Neural cell (in vitro differentiated cells): ENCODE results near the gene UBASH3A. TPM values are rescaled to one million over a fixed set of nuclear protein-coding genes. Genes with fewer than 3 reads are reported as not detected.

Experiments
- H2AFZ ChIP-seq: fragments of 200-600, 300-800 bp; sonication (generic), shearing (Covaris generic); 2 replicates; pipeline ENCODE4 v1.6.0; 2014; ENCODE audit warnings: low read depth, mild to moderate bottlenecking, antibody characterized with exemption, low read length, moderate library complexity
- H3F3A ChIP-seq: fragments of 200-600 bp; shearing (Covaris generic); 2 replicates; pipeline ENCODE4 v1.6.1; 2016; ENCODE audit warnings: mild to moderate bottlenecking, moderate library complexity, mixed read lengths, antibody characterized with exemption, low read length; ENCODE audit not compliant: insufficient read depth, poor library complexity, severe bottlenecking
- H3K27ac ChIP-seq: fragments of 200-600, 300-800 bp; sonication (generic), shearing (Covaris generic); 2 replicates; pipeline ENCODE4 v1.5.1; 2014; ENCODE audit warnings: mild to moderate bottlenecking, low read length, moderate library complexity
- H3K27me3 ChIP-seq: fragments of 300-800, 200-600 bp; sonication (generic), shearing (Covaris generic); 2 replicates; pipeline ENCODE4 v1.6.0; 2014; ENCODE audit warnings: mild to moderate bottlenecking, low read depth, low read length, moderate library complexity; ENCODE audit not compliant: insufficient read depth
- H3K36me3 ChIP-seq: fragments of 300-800, 200-600 bp; sonication (generic), shearing (Covaris generic); 2 replicates; pipeline ENCODE4 v1.5.1; 2014; ENCODE audit warnings: mild to moderate bottlenecking, antibody characterized with exemption, low read length, moderate library complexity; ENCODE audit not compliant: insufficient read depth
- H3K4me2 ChIP-seq: fragments of 300-800, 200-600 bp; sonication (generic), shearing (Covaris generic); 2 replicates; pipeline ENCODE4 v1.6.0; 2014; ENCODE audit warnings: mild to moderate bottlenecking, low read length
- H3K4me3 ChIP-seq: fragments of 300-800, 200-600 bp; sonication (generic), shearing (Covaris generic); 2 replicates; pipeline ENCODE4 v1.5.1; 2014; ENCODE audit warnings: mild to moderate bottlenecking, low read length, moderate library complexity
- H3K79me2 ChIP-seq: fragments of 200-600 bp; shearing (Covaris generic); replicated peaks from 2 replicates; pipeline ENCODE4 v1.6.0; 2014; ENCODE audit warnings: mild to moderate bottlenecking, low read length, moderate library complexity; ENCODE audit not compliant: insufficient read depth
- H3K9ac ChIP-seq: fragments of 300-800, 200-600 bp; sonication (generic), shearing (Covaris generic); 2 replicates; pipeline ENCODE4 v1.6.1; 2016; ENCODE audit warnings: mild to moderate bottlenecking, low read length, mixed read lengths
- H3K9me2 ChIP-seq: fragments of 200-600 bp; shearing (Covaris generic); 2 replicates; pipeline ENCODE4 v1.6.1; 2016; ENCODE audit warnings: mild to moderate bottlenecking, low read length, mixed read lengths; ENCODE audit not compliant: insufficient read depth
- H3K9me3 ChIP-seq: fragments of 200-600, 300-800 bp; sonication (generic), shearing (Covaris generic); 2 replicates; pipeline ENCODE4 v1.6.1; 2016; ENCODE audit warnings: mild to moderate bottlenecking, mixed run types, low read length, moderate library complexity, mixed read lengths
- H4K20me1 ChIP-seq: fragments of 200-600 bp; shearing (Covaris generic); 2 replicates; pipeline ENCODE4 v1.6.1; 2016; ENCODE audit warnings: mild to moderate bottlenecking, mixed run types; ENCODE audit not compliant: insufficient read depth
- CTCF ChIP-seq: fragments of 450-650 bp; IDR thresholded peaks from 2 replicates; pipeline ENCODE4 v1.5.1; 2014; ENCODE audit warnings: antibody characterized with exemption, mild to moderate bottlenecking, moderate library complexity; ENCODE audit not compliant: poor library complexity, severe bottlenecking
- EP300 ChIP-seq: fragments of 450-650 bp; conservative IDR thresholded peaks from 2 replicates; pipeline ENCODE4 v1.6.1; 2014; ENCODE audit warnings: antibody characterized with exemption, mild to moderate bottlenecking, moderate library complexity; ENCODE audit not compliant: poor library complexity, severe bottlenecking
- EZH2 ChIP-seq: fragments of 200-600, 300-800 bp; shearing (Covaris generic), sonication (generic); IDR thresholded peaks from 2 replicates; pipeline ENCODE4 v1.6.1; 2014; ENCODE audit warnings: antibody characterized with exemption, low read length, borderline replicate concordance, mild to moderate bottlenecking; ENCODE audit not compliant: insufficient read depth, poor library complexity, severe bottlenecking
- MXI1 ChIP-seq: fragments of 450-650 bp; conservative IDR thresholded peaks from 2 replicates; pipeline ENCODE4 v1.6.1; 2014; ENCODE audit warnings: antibody characterized with exemption, mild to moderate bottlenecking; ENCODE audit not compliant: poor library complexity, severe bottlenecking
- POLR2AphosphoS5 ChIP-seq: IDR thresholded peaks from 2 replicates; pipeline ENCODE4 v1.6.1; 2012
- RAD21 ChIP-seq: fragments of 450-650 bp; conservative IDR thresholded peaks from 2 replicates; pipeline ENCODE4 v1.6.1; 2014; ENCODE audit warnings: antibody characterized with exemption, mild to moderate bottlenecking, moderate library complexity
- SMC3 ChIP-seq: fragments of 450-650 bp; conservative IDR thresholded peaks from 2 replicates; pipeline ENCODE4 v1.6.1; 2014; ENCODE audit warnings: antibody characterized with exemption, mild to moderate bottlenecking, moderate library complexity; ENCODE audit not compliant: poor library complexity
- TAF1 ChIP-seq: IDR thresholded peaks from 2 replicates; pipeline ENCODE4 v1.6.1; 2012; ENCODE audit warnings: low read depth
- polyA plus RNA-seq: library from polyadenylated mRNA; depleted of rRNA; stranded (reverse); fragments of >200 nt; gene quantifications from 2 replicates; pipeline ENCODE4 v1.2.3, GENCODE V29; 2014
- TF ChIP-seq, protein P1 (sequence below): IDR thresholded peaks from 2 replicates; pipeline ENCODE4 v1.6.1; 2012; ENCODE audit warnings: borderline replicate concordance

Gene UBASH3A
- polyA plus RNA-seq, 1 donor from 2014 or later, result not detected

GRCh38 chr21:42455196-42455595, 51.5 kb downstream of the UBASH3A start:
- Histone ChIP-seq H3K79me2 (no peaks in the 10 kb centered on the region), H3K4me2 (no peak overlapping the region), H4K20me1 (no peaks in the 10 kb centered on the region), H3K27me3 (no peaks in the 10 kb centered on the region), H3K36me3 (no peaks in the 10 kb centered on the region), H3F3A (no peaks in the 10 kb centered on the region), H3K4me3 (no peak overlapping the region), H3K27ac (no peak overlapping the region), H3K9ac (no peak overlapping the region), H3K9me3 (no peaks in the 10 kb centered on the region), H3K9me2 (no peaks in the 10 kb centered on the region), H2AFZ (no peak overlapping the region)
- TF ChIP-seq EP300, result no peak
- TF ChIP-seq RAD21, result no peak
- TF ChIP-seq MXI1, result no peak
- no peak for TF ChIP-seq CTCF
- TF ChIP-seq SMC3, result no peak
- no peak for TF ChIP-seq POLR2AphosphoS5
- TF ChIP-seq, protein P1, sequence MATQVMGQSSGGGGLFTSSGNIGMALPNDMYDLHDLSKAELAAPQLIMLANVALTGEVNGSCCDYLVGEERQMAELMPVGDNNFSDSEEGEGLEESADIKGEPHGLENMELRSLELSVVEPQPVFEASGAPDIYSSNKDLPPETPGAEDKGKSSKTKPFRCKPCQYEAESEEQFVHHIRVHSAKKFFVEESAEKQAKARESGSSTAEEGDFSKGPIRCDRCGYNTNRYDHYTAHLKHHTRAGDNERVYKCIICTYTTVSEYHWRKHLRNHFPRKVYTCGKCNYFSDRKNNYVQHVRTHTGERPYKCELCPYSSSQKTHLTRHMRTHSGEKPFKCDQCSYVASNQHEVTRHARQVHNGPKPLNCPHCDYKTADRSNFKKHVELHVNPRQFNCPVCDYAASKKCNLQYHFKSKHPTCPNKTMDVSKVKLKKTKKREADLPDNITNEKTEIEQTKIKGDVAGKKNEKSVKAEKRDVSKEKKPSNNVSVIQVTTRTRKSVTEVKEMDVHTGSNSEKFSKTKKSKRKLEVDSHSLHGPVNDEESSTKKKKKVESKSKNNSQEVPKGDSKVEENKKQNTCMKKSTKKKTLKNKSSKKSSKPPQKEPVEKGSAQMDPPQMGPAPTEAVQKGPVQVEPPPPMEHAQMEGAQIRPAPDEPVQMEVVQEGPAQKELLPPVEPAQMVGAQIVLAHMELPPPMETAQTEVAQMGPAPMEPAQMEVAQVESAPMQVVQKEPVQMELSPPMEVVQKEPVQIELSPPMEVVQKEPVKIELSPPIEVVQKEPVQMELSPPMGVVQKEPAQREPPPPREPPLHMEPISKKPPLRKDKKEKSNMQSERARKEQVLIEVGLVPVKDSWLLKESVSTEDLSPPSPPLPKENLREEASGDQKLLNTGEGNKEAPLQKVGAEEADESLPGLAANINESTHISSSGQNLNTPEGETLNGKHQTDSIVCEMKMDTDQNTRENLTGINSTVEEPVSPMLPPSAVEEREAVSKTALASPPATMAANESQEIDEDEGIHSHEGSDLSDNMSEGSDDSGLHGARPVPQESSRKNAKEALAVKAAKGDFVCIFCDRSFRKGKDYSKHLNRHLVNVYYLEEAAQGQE, result no peak
- TF ChIP-seq TAF1, result no peak
- TF ChIP-seq EZH2, result no peak

DNA sequence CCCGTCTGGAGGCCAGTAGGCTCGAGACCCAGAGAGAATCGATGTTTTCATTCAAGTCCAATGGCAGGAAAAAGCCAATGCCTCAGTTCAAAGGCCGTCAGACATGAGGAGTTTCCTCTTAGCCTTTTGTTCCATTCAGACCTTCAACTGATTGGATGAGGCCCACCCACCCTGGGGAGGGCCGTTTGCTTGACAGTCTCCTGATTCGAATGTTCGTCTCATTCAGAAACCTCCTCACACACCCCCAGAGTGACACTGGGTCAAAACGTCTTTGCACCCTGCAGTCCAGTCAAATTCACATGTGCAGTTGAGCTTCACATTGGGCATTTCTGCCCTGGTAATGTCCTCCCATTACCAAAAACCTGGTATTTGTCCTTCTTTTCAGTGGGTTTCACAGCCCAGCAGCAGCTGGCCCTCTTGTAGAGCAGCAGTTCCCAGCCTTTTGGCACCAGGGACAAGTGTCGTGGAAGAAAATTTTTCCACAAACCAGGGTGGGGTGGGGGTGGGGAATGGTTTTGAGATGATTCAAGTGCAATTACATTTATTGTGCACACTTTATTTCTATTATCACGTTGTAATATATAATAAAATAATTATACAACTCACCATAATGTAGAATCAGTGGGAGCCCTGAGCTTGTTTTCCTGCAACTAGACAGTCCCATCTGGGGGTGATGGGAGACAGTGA, 52.2 kb downstream of the UBASH3A start:
- no peaks in the 10 kb centered on the region for H3K27me3 ChIP-seq
- H3K9me2 ChIP-seq, result no peaks in the 10 kb centered on the region
- no peaks in the 10 kb centered on the region for H3K36me3 ChIP-seq
- TF ChIP-seq EP300 (no peak), POLR2AphosphoS5 (no peak), TAF1 (no peak), RAD21 (no peak), SMC3 (no peak), CTCF (no peak), EZH2 (no peak), MXI1 (no peak)
- TF ChIP-seq, protein P1, result no peak
- no peaks in the 10 kb centered on the region for H3K9me3 ChIP-seq
- no peak overlapping the region for H3K9ac ChIP-seq
- H4K20me1 ChIP-seq, result no peaks in the 10 kb centered on the region
- H3K4me3 ChIP-seq, result no peak overlapping the region
- H3K27ac ChIP-seq, result no peak overlapping the region
- no peaks in the 10 kb centered on the region for H3F3A ChIP-seq
- no peak overlapping the region for H3K4me2 ChIP-seq
- no peak overlapping the region for H2AFZ ChIP-seq
- H3K79me2 ChIP-seq, result no peaks in the 10 kb centered on the region
